A375 (cell line): ENCODE measurements around the gene DNAI1. TPM values are rescaled to one million over a fixed set of nuclear protein-coding genes. Genes with fewer than 3 reads are reported as not detected.

Source experiments
- small RNA-seq: library from RNA; depleted of rRNA; stranded (forward); fragments of <200 nt; gene quantifications from one replicate; pipeline ENCODE3, GENCODE V24; 2014
- total RNA-seq: library from RNA; depleted of rRNA; stranded (reverse); fragments of >200 nt; shearing (Covaris generic); gene quantifications from 2 replicates; pipeline ENCODE4 v1.2.3, GENCODE V29; 2014; rRNA removed

DNAI1 gene
- total RNA-seq = 0.11 TPM in 1 of 2 replicates, not detected in the other

DNA sequence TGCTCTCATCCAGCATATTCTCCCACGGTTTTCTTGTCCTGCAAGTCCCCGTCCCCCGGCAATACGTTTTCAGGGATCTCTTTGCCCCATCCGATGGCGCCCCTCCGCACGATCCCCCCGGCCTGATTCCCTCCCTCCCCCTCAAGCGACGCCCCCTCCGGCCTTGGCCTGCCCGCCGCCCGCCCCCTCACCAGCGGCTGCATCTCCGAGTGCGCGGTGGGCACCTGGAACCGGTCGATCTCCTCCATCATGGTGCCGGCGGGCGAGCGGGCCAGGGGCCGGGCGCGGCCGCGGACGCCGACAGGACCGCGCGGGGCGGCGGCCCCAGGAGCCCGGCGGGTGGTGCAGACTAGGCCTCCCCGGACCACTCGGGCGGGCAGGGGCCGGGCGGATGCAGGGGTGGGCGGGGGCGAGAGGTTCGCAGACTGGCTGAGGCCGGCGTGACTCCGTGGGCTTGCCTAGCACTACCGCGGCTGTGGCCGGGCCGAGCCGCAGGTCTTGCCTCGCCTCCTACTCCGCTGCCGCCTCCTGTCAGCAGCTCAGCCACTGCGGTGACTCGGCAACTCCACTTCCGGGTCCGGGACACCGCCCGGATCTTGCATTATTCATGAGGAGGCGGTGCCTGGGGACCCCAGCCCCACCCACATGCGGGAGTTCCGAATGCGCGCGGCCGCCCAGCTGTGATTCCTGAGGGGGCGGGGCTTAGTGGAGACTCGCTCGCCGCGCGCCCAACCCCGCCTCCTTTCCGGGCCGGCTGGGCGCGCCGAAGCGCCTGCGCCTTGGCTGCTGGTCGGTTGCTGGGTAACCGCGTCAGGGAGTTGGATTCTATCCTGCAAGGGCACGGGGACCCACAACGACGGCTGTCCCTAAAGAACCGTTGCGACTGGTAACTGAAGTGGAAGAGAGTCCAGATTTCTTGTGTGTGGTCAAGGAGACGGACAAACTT lies at the start of gene DNAI1, which contains the start of gene FAM219A:
DNAI1 (plus strand) TSS at position 793 of the 946 bp plus-strand sequence. CDS start 201 bp downstream, outside the sequence.
FAM219A (minus strand) TSS at position 558 of the 946 bp plus-strand sequence; CDS start at position 251, 307 bp downstream.

GRCh38 chr9:34522971-34523797 lies 64.6 kb downstream of the DNAI1 start, which contains the start of gene ENHO:
TSS of gene ENHO (minus strand) at chr9:34522990. CDS start at chr9:34521695, 1,295 bp downstream.

Small RNA genes lying within 50 kb of the gene (small RNA-seq; reads per million reads assigned to genes)
- not detected for gene RN7SKP24

Other genes with a start within 250 kb of the DNAI1 start
- gene KIF24, start 129.5 kb upstream of the DNAI1 start, total RNA-seq = 4.5 and 4.6 TPM in 2 replicates
- gene NUDT2, start 129.2 kb upstream of the DNAI1 start, total RNA-seq = 23.8 and 37.5 TPM in 2 replicates
- 1.0 and 1.2 TPM in 2 replicates for gene MYORG, start 81.9 kb upstream of the DNAI1 start, total RNA-seq
- 9.7 and 9.8 TPM in 2 replicates for gene FAM219A, start 235 bp upstream of the DNAI1 start, total RNA-seq
- gene ENHO, start 64.2 kb downstream of the DNAI1 start, total RNA-seq = not detected in 2 replicates
- gene CNTFR, start 130.9 kb downstream of the DNAI1 start, total RNA-seq = not detected in 2 replicates
- 33.3 TPM in 2 replicates for gene RPP25L, start 153.3 kb downstream of the DNAI1 start, total RNA-seq
- gene DCTN3, start 161.7 kb downstream of the DNAI1 start, total RNA-seq = 112 and 120 TPM in 2 replicates
- gene ARID3C, start 170.3 kb downstream of the DNAI1 start, total RNA-seq = 0.11 TPM in 1 of 2 replicates, not detected in the other
- gene SIGMAR1, start 179.0 kb downstream of the DNAI1 start, total RNA-seq = 151 and 169 TPM in 2 replicates
- 24.6 and 32.5 TPM in 2 replicates for gene GALT, start 187.9 kb downstream of the DNAI1 start, total RNA-seq
- gene IL11RA, start 193.4 kb downstream of the DNAI1 start, total RNA-seq = 8.3 and 11.1 TPM in 2 replicates
- 0.23 and 0.50 TPM in 2 replicates for gene CCL27, start 203.9 kb downstream of the DNAI1 start, total RNA-seq
- not detected in 2 replicates for gene CCL19, start 232.5 kb downstream of the DNAI1 start, total RNA-seq